ENCODE results near the gene USH2A. TPM values are rescaled to one million over a fixed set of nuclear protein-coding genes. Genes with fewer than 3 reads are reported as not detected.

USH2A gene
- polyA plus RNA-seq, 1 donor from 2014 or later, result 0.17 TPM

DNA sequence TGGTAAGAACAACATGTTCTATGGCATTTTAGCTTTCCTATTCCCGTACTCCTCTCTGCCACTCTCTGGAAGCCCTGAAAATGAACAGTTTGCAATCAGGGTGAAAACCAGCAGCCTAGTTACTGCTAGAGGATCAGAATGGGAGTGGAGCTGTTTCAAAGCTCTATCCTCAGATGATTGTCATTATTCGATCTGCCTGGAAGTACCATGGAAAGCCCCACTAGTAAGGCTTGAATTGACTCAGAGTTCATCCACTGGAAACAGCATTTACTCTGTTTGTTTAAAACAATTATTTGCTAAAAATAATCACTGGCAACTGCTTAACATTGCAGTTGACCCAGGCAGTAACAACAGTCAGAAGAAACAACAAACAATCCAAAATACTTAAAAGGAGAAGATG is 91.2 kb downstream of the USH2A start:
- H3K27me3 ChIP-seq (ENCODE audit: insufficient read depth, low read depth, low read length), result no peaks in the 10 kb centered on the region
- H3K79me2 ChIP-seq (replicated peaks; ENCODE audit: insufficient read depth, low read length), result no peaks in the 10 kb centered on the region
- no peak overlapping the region for H3K27ac ChIP-seq (ENCODE audit: low read length)
- H3K36me3 ChIP-seq (ENCODE audit: insufficient read depth, low read length), result no peaks in the 10 kb centered on the region
- no peak overlapping the region for H3K4me2 ChIP-seq (ENCODE audit: low read length)
- no peaks in the 10 kb centered on the region for H4K20me1 ChIP-seq (ENCODE audit: insufficient read depth)
- no peak overlapping the region for H2AFZ ChIP-seq (ENCODE audit: low read depth, low read length)
- no peak overlapping the region for H3K4me3 ChIP-seq (ENCODE audit: low read length)
- TF ChIP-seq EP300 (conservative IDR thresholded peaks at IDR 0.05; ENCODE audit: poor library complexity, severe bottlenecking) (no peak), SMC3 (conservative IDR thresholded peaks at IDR 0.05; ENCODE audit: poor library complexity) (no peak), POLR2AphosphoS5 (IDR thresholded peaks at IDR 0.05) (no peak), RAD21 (conservative IDR thresholded peaks at IDR 0.05) (no peak), CTCF (IDR thresholded peaks at IDR 0.05; ENCODE audit: poor library complexity, severe bottlenecking) (no peak), TAF1 (IDR thresholded peaks at IDR 0.05; ENCODE audit: low read depth) (no peak), EZH2 (IDR thresholded peaks at IDR 0.05; ENCODE audit: borderline replicate concordance, insufficient read depth, low read length, poor library complexity, severe bottlenecking) (no peak), MXI1 (conservative IDR thresholded peaks at IDR 0.05; ENCODE audit: poor library complexity, severe bottlenecking) (no peak)
- TF ChIP-seq, protein P1, sequence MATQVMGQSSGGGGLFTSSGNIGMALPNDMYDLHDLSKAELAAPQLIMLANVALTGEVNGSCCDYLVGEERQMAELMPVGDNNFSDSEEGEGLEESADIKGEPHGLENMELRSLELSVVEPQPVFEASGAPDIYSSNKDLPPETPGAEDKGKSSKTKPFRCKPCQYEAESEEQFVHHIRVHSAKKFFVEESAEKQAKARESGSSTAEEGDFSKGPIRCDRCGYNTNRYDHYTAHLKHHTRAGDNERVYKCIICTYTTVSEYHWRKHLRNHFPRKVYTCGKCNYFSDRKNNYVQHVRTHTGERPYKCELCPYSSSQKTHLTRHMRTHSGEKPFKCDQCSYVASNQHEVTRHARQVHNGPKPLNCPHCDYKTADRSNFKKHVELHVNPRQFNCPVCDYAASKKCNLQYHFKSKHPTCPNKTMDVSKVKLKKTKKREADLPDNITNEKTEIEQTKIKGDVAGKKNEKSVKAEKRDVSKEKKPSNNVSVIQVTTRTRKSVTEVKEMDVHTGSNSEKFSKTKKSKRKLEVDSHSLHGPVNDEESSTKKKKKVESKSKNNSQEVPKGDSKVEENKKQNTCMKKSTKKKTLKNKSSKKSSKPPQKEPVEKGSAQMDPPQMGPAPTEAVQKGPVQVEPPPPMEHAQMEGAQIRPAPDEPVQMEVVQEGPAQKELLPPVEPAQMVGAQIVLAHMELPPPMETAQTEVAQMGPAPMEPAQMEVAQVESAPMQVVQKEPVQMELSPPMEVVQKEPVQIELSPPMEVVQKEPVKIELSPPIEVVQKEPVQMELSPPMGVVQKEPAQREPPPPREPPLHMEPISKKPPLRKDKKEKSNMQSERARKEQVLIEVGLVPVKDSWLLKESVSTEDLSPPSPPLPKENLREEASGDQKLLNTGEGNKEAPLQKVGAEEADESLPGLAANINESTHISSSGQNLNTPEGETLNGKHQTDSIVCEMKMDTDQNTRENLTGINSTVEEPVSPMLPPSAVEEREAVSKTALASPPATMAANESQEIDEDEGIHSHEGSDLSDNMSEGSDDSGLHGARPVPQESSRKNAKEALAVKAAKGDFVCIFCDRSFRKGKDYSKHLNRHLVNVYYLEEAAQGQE (IDR thresholded peaks at IDR 0.05; ENCODE audit: borderline replicate concordance), result no peak
- H3K9me3 ChIP-seq (ENCODE audit: low read length), result peaks cover 7% of the 10 kb centered on the region
- no peak overlapping the region for H3K9ac ChIP-seq (ENCODE audit: low read length)
- no peaks in the 10 kb centered on the region for H3K9me2 ChIP-seq (ENCODE audit: insufficient read depth, low read length)
- no peaks in the 10 kb centered on the region for H3F3A ChIP-seq (ENCODE audit: insufficient read depth, low read length, poor library complexity, severe bottlenecking)

- H3K36me3 ChIP-seq (ENCODE audit: insufficient read depth, low read length), result no peaks in the 10 kb centered on the region
- no peak overlapping the region for H3K4me2 ChIP-seq (ENCODE audit: low read length)
- no peaks in the 10 kb centered on the region for H4K20me1 ChIP-seq (ENCODE audit: insufficient read depth)
- no peaks in the 10 kb centered on the region for H3K79me2 ChIP-seq (replicated peaks; ENCODE audit: insufficient read depth, low read length)
- no peak overlapping the region for H3K27ac ChIP-seq (ENCODE audit: low read length)
- no peaks in the 10 kb centered on the region for H3K9me2 ChIP-seq (ENCODE audit: insufficient read depth, low read length)
- no peak overlapping the region for H2AFZ ChIP-seq (ENCODE audit: low read depth, low read length)
- H3K27me3 ChIP-seq (ENCODE audit: insufficient read depth, low read depth, low read length), result no peaks in the 10 kb centered on the region
- no peaks in the 10 kb centered on the region for H3F3A ChIP-seq (ENCODE audit: insufficient read depth, low read length, poor library complexity, severe bottlenecking)
- peaks cover 7% of the 10 kb centered on the region for H3K9me3 ChIP-seq (ENCODE audit: low read length)
- no peak overlapping the region for H3K4me3 ChIP-seq (ENCODE audit: low read length)
- no peak overlapping the region for H3K9ac ChIP-seq (ENCODE audit: low read length)
- TF ChIP-seq CTCF (IDR thresholded peaks at IDR 0.05; ENCODE audit: poor library complexity, severe bottlenecking) (no peak), POLR2AphosphoS5 (IDR thresholded peaks at IDR 0.05) (no peak)
Measured at GRCh38 chr1:216331211-216331610, 92.0 kb downstream of the USH2A start.
